Fibroblast of lung (primary cell): Measurements from ENCODE around the gene RASA3. TPM values are rescaled to one million over a fixed set of nuclear protein-coding genes. Genes with fewer than 3 reads are reported as not detected.

Experiments
- DNase-seq, 2 donors: peaks; one replicate each; pipeline versions ENCODE4 v3.0.0 to v3.0.0-alpha.2; 2010; ENCODE audit warnings: low read depth in 2 of 2
- H2AFZ ChIP-seq: 2 replicates; pipeline ENCODE4 v1.5.1; 2012; ENCODE audit warnings: low read length, control low read depth, inconsistent platforms
- H3K27ac ChIP-seq: 2 replicates; pipeline ENCODE4 v1.5.1; 2011; ENCODE audit warnings: low read length, control low read depth; ENCODE audit not compliant: insufficient read depth
- H3K27me3 ChIP-seq: 2 replicates; pipeline ENCODE4 v1.5.1; 2011; ENCODE audit warnings: mild to moderate bottlenecking, low read length; ENCODE audit not compliant: control insufficient read depth, insufficient read depth
- H3K36me3 ChIP-seq: 2 replicates; pipeline ENCODE4 v1.5.1; 2011; ENCODE audit warnings: low read length; ENCODE audit not compliant: control insufficient read depth, insufficient read depth
- H3K4me1 ChIP-seq: 2 replicates; pipeline ENCODE4 v1.5.1; 2011; ENCODE audit warnings: low read length; ENCODE audit not compliant: control insufficient read depth, insufficient read depth; ENCODE audit errors: extremely low read depth
- H3K4me2 ChIP-seq: 2 replicates; pipeline ENCODE4 v1.5.1; 2011; ENCODE audit warnings: low read length, control low read depth; ENCODE audit not compliant: insufficient read depth; ENCODE audit errors: extremely low read depth
- H3K4me3 ChIP-seq, 4 experiments: fragments of 200-600 bp in 1 of 4; sonication (generic) in 1 of 4; replicated peaks in 1 of 4; 2 replicates each; pipeline ENCODE4 v1.5.1; 2011 to 2016; ENCODE audit warnings: low read length in 4 of 4, low read depth in 3 of 4, mild to moderate bottlenecking in 3 of 4, control low read depth in 2 of 4, inconsistent platforms in 1 of 4, mixed read lengths in 1 of 4; ENCODE audit not compliant: insufficient read depth in 1 of 4; ENCODE audit errors: control extremely low read depth in 1 of 4
- H3K79me2 ChIP-seq: 2 replicates; pipeline ENCODE4 v1.5.1; 2012; ENCODE audit warnings: mild to moderate bottlenecking, low read length, inconsistent platforms; ENCODE audit not compliant: control insufficient read depth, insufficient read depth
- H3K9ac ChIP-seq: 2 replicates; pipeline ENCODE4 v1.5.1; 2011; ENCODE audit warnings: mild to moderate bottlenecking, low read length, control low read depth; ENCODE audit not compliant: insufficient read depth
- H3K9me3 ChIP-seq: 2 replicates; pipeline ENCODE4 v1.5.1; 2012; ENCODE audit warnings: low read depth, low read length; ENCODE audit not compliant: control insufficient read depth, insufficient read depth
- H4K20me1 ChIP-seq: 2 replicates; pipeline ENCODE4 v1.5.1; 2011; ENCODE audit warnings: low read length; ENCODE audit not compliant: control insufficient read depth, insufficient read depth; ENCODE audit errors: extremely low read depth
- CTCF ChIP-seq, 2 donors: IDR thresholded peaks in 1 of 2; conservative IDR thresholded peaks in 1 of 2; 1 replicate in 1 of 2; 2 replicates in 1 of 2; pipeline ENCODE4 v1.5.1; 2011 to 2012; ENCODE audit warnings: low read length in 2 of 2, control low read depth in 1 of 2, inconsistent platforms in 1 of 2, low read depth in 1 of 2, mild to moderate bottlenecking in 1 of 2
- EZH2 ChIP-seq: IDR thresholded peaks from 2 replicates; pipeline ENCODE4 v1.5.1; 2012; ENCODE audit warnings: low read length, control low read depth, mild to moderate bottlenecking; ENCODE audit errors: missing control alignments
- polyA plus RNA-seq, 2 donors: library from polyadenylated mRNA; depleted of rRNA in 1 of 2; stranded (reverse) in 1 of 2; unstranded in 1 of 2; fragments of >200 nt; gene quantifications; 2 replicates each; pipeline ENCODE4 v1.2.1, GENCODE V29; 2011 to 2012; ENCODE audit warnings: missing spikeins in 1 of 2
- total RNA-seq: library from RNA; depleted of rRNA; stranded (reverse); fragments of >200 nt; gene quantifications from 2 replicates; pipeline ENCODE4 v1.2.1, GENCODE V29; 2014

RASA3 gene
- total and polyA plus RNA-seq, 2 donors (not counting 1 experiment from before 2014, with no cell fraction given): 26.6 to 31.1 TPM

GRCh38 chr13:114087430-114087829, 45.0 kb downstream of the RASA3 start:
- H3K4me3 ChIP-seq: no peak overlapping the region
- no peak for TF ChIP-seq CTCF (conservative IDR thresholded peaks at IDR 0.05 in 1 of 2, IDR thresholded peaks at IDR 0.05 in 1 of 2; ENCODE audit: low read depth in 1 of 2, low read length in 2 of 2)
- no peak for TF ChIP-seq EZH2
- no peak overlapping the region for H3K4me2 ChIP-seq
- no peaks in the 10 kb centered on the region for H3K4me1 ChIP-seq
- no peak for DNase-seq
- H3K9ac ChIP-seq: no peak overlapping the region
- no peaks in the 10 kb centered on the region for H3K9me3 ChIP-seq
- no peak overlapping the region for H2AFZ ChIP-seq
- no peaks in the 10 kb centered on the region for H4K20me1 ChIP-seq
- peaks cover 5% of the 10 kb centered on the region for H3K36me3 ChIP-seq
- H3K27me3 ChIP-seq: no peaks in the 10 kb centered on the region
- no peak overlapping the region for H3K27ac ChIP-seq
- peaks cover 60% of the 10 kb centered on the region for H3K79me2 ChIP-seq

- Histone ChIP-seq H3K4me2 (no peak overlapping the region), H3K36me3 (peaks cover 8% of the 10 kb centered on the region), H3K9ac (no peak overlapping the region), H3K79me2 (peaks cover 63% of the 10 kb centered on the region), H3K4me1 (peaks cover 8% of the 10 kb centered on the region), H4K20me1 (no peaks in the 10 kb centered on the region), H2AFZ (no peak overlapping the region), H3K27ac (no peak overlapping the region), H3K27me3 (no peaks in the 10 kb centered on the region), H3K9me3 (no peaks in the 10 kb centered on the region), H3K4me3 (no peak overlapping the region)
- peak in 1 of 2 donors; percentile 65 for DNase-seq
- TF ChIP-seq EZH2: no peak
- TF ChIP-seq CTCF (conservative IDR thresholded peaks at IDR 0.05 in 1 of 2, IDR thresholded peaks at IDR 0.05 in 1 of 2; ENCODE audit: low read depth in 1 of 2, low read length in 2 of 2): no peak
Observed at GRCh38 chr13:114082849-114083645, 49.4 kb downstream of the RASA3 start.

GRCh38 chr13:114081761-114082681, 50.4 kb downstream of the RASA3 start:
- H3K9me3 ChIP-seq: no peaks in the 10 kb centered on the region
- no peak overlapping the region for H2AFZ ChIP-seq
- DNase-seq: no peak
- peaks cover 63% of the 10 kb centered on the region for H3K79me2 ChIP-seq
- no peaks in the 10 kb centered on the region for H3K27me3 ChIP-seq
- H4K20me1 ChIP-seq: no peaks in the 10 kb centered on the region
- H3K4me3 ChIP-seq: no peak overlapping the region
- no peak for TF ChIP-seq EZH2
- no peak for TF ChIP-seq CTCF (conservative IDR thresholded peaks at IDR 0.05 in 1 of 2, IDR thresholded peaks at IDR 0.05 in 1 of 2; ENCODE audit: low read depth in 1 of 2, low read length in 2 of 2)
- H3K27ac ChIP-seq: no peak overlapping the region
- no peak overlapping the region for H3K9ac ChIP-seq
- no peak overlapping the region for H3K4me2 ChIP-seq
- H3K4me1 ChIP-seq: peaks cover 9% of the 10 kb centered on the region
- peaks cover 6% of the 10 kb centered on the region for H3K36me3 ChIP-seq
